ENCODE results near the gene C19orf25.
A peak's percentile ranks its signal among the peaks of the same experiment; 100 is the strongest.

Gene C19orf25

GRCh38 chr19:1512671-1513498, 33.9 kb upstream of the C19orf25 start, which contains the start of gene ADAMTSL5:
Gene ADAMTSL5 (minus strand): TSS chr19:1513019. CDS start chr19:1510943, 2,076 bp downstream.
- peak; percentile 51 for TF ChIP-seq CTCF (conservative IDR thresholded peaks at IDR 0.05; ENCODE audit: low read depth)
- DNase-seq (ENCODE audit: low spot score): peak; percentile 71
- CTCF ChIA-PET: interaction anchor here (0.6 kb wide), 1 partner anchor 197 kb away, joined by 3 read pairs; no protein-coding TSS in a partner anchor
- peak within 1 kb of the TSS; percentile 90 for H3K27ac ChIP-seq
- POLR2A ChIA-PET (ENCODE audit: low non-redundant PET): no interaction called here

GRCh38 chr19:1511318-1512317, 32.6 kb upstream of the C19orf25 start:
- no peak for DNase-seq (ENCODE audit: low spot score)
- H3K27ac ChIP-seq: peak overlapping the region; percentile 90
- ChIA-PET CTCF (interaction anchor here (0.6 kb wide), 2 partner anchors 196 to 224 kb away, joined by 3 to 5 read pairs; no protein-coding TSS in a partner anchor), POLR2A (ENCODE audit: low non-redundant PET) (no interaction called here)
- no peak for TF ChIP-seq CTCF (conservative IDR thresholded peaks at IDR 0.05; ENCODE audit: low read depth)

GRCh38 chr19:1510807-1511206, 31.8 kb upstream of the C19orf25 start:
- TF ChIP-seq CTCF (conservative IDR thresholded peaks at IDR 0.05; ENCODE audit: low read depth): no peak
- peak overlapping the region; percentile 90 for H3K27ac ChIP-seq
- CTCF ChIA-PET: interaction anchor here (0.6 kb wide), 1 partner anchor 223 kb away, joined by 5 read pairs; no protein-coding TSS in a partner anchor
- no peak for DNase-seq (ENCODE audit: low spot score)
- POLR2A ChIA-PET (ENCODE audit: low non-redundant PET): no interaction called here

GRCh38 chr19:1510442-1510806, 31.4 kb upstream of the C19orf25 start:
- CTCF ChIA-PET: interaction anchor here (0.6 kb wide), 1 partner anchor 223 kb away, joined by 5 read pairs; no protein-coding TSS in a partner anchor
- TF ChIP-seq CTCF (conservative IDR thresholded peaks at IDR 0.05; ENCODE audit: low read depth): no peak
- POLR2A ChIA-PET (ENCODE audit: low non-redundant PET): no interaction called here
- DNase-seq (ENCODE audit: low spot score): no peak
- H3K27ac ChIP-seq: peak overlapping the region; percentile 90

- TF ChIP-seq CTCF (conservative IDR thresholded peaks at IDR 0.05; ENCODE audit: low read depth): no peak
- POLR2A ChIA-PET (ENCODE audit: low non-redundant PET): no interaction called here
- CTCF ChIA-PET: no interaction called here
- H3K27ac ChIP-seq: peak overlapping the region; percentile 90
- DNase-seq (ENCODE audit: low spot score): no peak
Measured at GRCh38 chr19:1509602-1510441, 30.8 kb upstream of the C19orf25 start.
